Measurements from ENCODE around the gene ZNF48.
A peak's percentile ranks its signal among the peaks of the same experiment; 100 is the strongest.

ZNF48 gene

GRCh38 chr16:30445149-30445407 lies 49.9 kb downstream of the ZNF48 start:
- Histone ChIP-seq H3K9ac (peak overlapping the region; percentile 78), H3K27me3 (ENCODE audit: control insufficient read depth, insufficient read depth, low read length) (no peaks in the 10 kb centered on the region), H3K4me3 (ENCODE audit: low read depth, low read length) (peak overlapping the region; percentile 93), H3K4me1 (peaks cover 6% of the 10 kb centered on the region), H3K9me3 (ENCODE audit: control insufficient read depth, low read length) (no peaks in the 10 kb centered on the region), H3K79me2 (peaks cover 5% of the 10 kb centered on the region), H3K4me2 (ENCODE audit: low read length) (peak overlapping the region; percentile 93), H2AFZ (peak overlapping the region; percentile 95), H3K27ac (peak overlapping the region; percentile 84), H3K36me3 (ENCODE audit: control insufficient read depth, insufficient read depth, low read length) (no peaks in the 10 kb centered on the region)
- TF ChIP-seq, protein P1, sequence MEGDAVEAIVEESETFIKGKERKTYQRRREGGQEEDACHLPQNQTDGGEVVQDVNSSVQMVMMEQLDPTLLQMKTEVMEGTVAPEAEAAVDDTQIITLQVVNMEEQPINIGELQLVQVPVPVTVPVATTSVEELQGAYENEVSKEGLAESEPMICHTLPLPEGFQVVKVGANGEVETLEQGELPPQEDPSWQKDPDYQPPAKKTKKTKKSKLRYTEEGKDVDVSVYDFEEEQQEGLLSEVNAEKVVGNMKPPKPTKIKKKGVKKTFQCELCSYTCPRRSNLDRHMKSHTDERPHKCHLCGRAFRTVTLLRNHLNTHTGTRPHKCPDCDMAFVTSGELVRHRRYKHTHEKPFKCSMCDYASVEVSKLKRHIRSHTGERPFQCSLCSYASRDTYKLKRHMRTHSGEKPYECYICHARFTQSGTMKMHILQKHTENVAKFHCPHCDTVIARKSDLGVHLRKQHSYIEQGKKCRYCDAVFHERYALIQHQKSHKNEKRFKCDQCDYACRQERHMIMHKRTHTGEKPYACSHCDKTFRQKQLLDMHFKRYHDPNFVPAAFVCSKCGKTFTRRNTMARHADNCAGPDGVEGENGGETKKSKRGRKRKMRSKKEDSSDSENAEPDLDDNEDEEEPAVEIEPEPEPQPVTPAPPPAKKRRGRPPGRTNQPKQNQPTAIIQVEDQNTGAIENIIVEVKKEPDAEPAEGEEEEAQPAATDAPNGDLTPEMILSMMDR (IDR thresholded peaks at IDR 0.05), result no peak

DNA sequence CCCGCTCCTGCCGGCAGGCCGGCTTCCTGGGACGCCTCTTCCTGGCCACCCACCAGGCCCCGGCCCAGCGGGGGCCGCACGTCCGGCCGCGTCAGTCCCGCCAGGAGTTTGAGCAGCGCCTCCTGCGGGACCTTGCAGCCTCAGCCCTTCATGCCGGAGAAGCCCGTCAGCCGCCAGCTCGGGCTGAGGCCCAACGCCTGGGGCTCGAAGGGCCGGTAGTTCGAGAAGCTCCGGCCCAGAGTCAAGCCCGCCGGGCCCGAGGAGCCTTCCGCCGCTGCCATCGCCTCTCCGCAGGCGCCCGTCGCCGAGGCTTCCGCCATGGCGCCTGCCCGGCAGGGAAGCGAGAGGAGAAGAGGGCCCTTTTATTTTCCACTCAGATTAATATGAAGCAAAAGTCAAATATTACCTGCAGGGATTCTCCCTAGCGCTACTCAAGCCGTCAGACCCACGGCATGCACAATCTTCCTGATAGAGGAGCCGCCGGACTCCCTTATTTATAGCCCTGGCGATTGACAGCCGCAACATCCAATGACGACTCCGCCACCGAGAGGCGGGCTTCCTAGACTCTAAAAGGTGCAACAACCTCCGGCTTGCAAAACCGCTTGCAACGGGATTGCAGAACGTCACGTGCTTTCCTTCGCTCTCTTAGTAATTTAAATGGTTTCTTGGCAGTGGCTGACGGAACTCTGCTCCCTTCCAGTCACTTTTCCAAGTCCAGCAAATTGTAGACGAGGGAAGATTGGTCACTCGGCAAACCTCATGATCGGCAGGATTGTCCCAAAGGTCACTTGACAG lies 50.4 kb downstream of the ZNF48 start, which contains the start of gene SEPHS2:
TSS of gene SEPHS2 (minus strand) at position 467 of the 795 bp plus-strand sequence. CDS start at position 320, 147 bp downstream.
- Histone ChIP-seq H3K27ac (peak within 1 kb of the TSS; percentile 84), H3K4me3 (ENCODE audit: low read depth, low read length) (peak within 1 kb of the TSS; percentile 93), H3K9ac (peak within 1 kb of the TSS; percentile 78), H3K36me3 (ENCODE audit: control insufficient read depth, insufficient read depth, low read length) (no peaks in the 10 kb centered on the region), H3K4me2 (ENCODE audit: low read length) (peak within 1 kb of the TSS; percentile 93), H3K4me1 (peaks cover 6% of the 10 kb centered on the region), H3K9me3 (ENCODE audit: control insufficient read depth, low read length) (no peaks in the 10 kb centered on the region), H2AFZ (peak within 1 kb of the TSS; percentile 95), H3K27me3 (ENCODE audit: control insufficient read depth, insufficient read depth, low read length) (no peaks in the 10 kb centered on the region), H3K79me2 (peaks cover 5% of the 10 kb centered on the region)
- TF ChIP-seq, protein P1 (IDR thresholded peaks at IDR 0.05), result peak; percentile 38

DNA sequence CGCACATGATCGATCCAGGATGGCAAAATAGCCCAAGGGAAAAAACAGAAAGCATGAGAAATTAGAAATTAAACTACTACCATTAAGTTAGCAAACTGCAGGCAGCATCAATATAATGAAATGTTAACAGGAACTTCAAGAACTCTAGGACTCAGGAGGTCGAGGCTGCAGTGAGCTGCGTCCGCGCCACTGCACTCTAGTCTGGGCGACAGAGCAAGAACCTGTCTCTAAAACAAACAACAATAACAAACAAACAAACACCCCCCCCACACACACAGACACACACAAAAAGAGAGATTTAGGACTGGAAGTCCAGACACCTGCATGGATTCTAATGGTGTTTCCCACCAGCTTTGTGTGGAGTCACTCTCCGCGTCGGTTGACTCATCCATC lies 51.0 kb downstream of the ZNF48 start:
- H3K9ac ChIP-seq, result no peak overlapping the region
- TF ChIP-seq, protein P1 (IDR thresholded peaks at IDR 0.05), result no peak
- H3K27ac ChIP-seq, result peak overlapping the region; percentile 84

DNA sequence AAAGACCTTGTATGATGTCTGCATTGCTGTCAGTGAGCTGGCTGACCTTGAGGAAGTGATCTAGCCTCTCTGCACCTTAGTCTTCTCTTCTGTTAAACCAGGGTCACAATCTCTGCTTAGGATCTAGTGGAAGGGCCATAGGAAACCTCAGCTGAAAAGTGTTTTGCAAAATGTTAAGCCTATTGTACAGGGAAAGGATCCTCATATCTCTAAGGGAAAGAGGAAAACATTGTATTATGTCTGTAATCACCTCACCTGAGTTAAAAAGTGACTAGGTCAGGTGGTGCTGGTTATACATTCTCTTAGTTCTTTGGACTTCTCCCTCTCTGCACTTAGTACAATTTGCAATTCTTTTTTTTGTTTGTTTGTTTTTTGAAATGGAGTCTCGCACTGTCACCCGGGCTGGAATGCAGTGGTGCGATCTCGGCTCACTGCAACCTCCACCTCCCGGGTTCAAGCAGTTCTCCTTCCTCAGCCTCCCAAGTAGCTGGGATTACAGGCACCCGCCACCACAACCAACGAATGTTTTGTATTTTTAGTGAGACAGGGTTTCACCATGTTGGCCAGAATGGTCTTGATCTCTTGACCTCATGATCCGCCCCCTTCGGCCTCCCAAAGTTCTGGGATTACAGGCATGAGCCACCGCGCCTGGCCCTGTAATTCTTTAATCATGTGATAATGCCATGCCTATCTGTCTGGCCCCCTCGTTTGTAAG lies 52.4 kb downstream of the ZNF48 start:
- H2AFZ ChIP-seq, result no peak overlapping the region
- H3K36me3 ChIP-seq (ENCODE audit: control insufficient read depth, insufficient read depth, low read length), result no peaks in the 10 kb centered on the region
- no peak overlapping the region for H3K4me2 ChIP-seq (ENCODE audit: low read length)
- no peaks in the 10 kb centered on the region for H3K27me3 ChIP-seq (ENCODE audit: control insufficient read depth, insufficient read depth, low read length)
- TF ChIP-seq, protein P1 (IDR thresholded peaks at IDR 0.05), result no peak
- no peak overlapping the region for H3K4me3 ChIP-seq (ENCODE audit: low read depth, low read length)
- peaks cover 5% of the 10 kb centered on the region for H3K79me2 ChIP-seq
- no peaks in the 10 kb centered on the region for H3K9me3 ChIP-seq (ENCODE audit: control insufficient read depth, low read length)
- H3K9ac ChIP-seq, result no peak overlapping the region
- no peak overlapping the region for H3K27ac ChIP-seq
- H3K4me1 ChIP-seq, result peaks cover 6% of the 10 kb centered on the region

More for the DNA sequence above, 51.0 kb downstream of the ZNF48 start:
- Histone ChIP-seq H3K27me3 (ENCODE audit: control insufficient read depth, insufficient read depth, low read length) (no peaks in the 10 kb centered on the region), H3K79me2 (peaks cover 5% of the 10 kb centered on the region), H2AFZ (peak overlapping the region; percentile 95), H3K4me2 (ENCODE audit: low read length) (peak overlapping the region; percentile 93), H3K4me3 (ENCODE audit: low read depth, low read length) (peak overlapping the region; percentile 93), H3K36me3 (ENCODE audit: control insufficient read depth, insufficient read depth, low read length) (no peaks in the 10 kb centered on the region), H3K9me3 (ENCODE audit: control insufficient read depth, low read length) (no peaks in the 10 kb centered on the region), H3K4me1 (peaks cover 6% of the 10 kb centered on the region)

Data from parathyroid adenoma (tissue), 2 donors.